GM19035 (cell line): ENCODE results near the gene BCAS3.
"Not testable (repeated sequence)": the region's sequence is repeated elsewhere in the genome, so short reads cannot be mapped to it uniquely, and the experiment has no call there.

Source experiments
- ATAC-seq: cut with Tn5 transposase; IDR thresholded peaks from one replicate; pipeline ENCODE4 v1.9.1; 2021; ENCODE audit not compliant: unreplicated experiment

BCAS3 gene

GRCh38 chr17:60744355-60744966 lies 66.8 kb downstream of the BCAS3 start:
- no peak for ATAC-seq

GRCh38 chr17:60745544-60745943 lies 67.9 kb downstream of the BCAS3 start:
- ATAC-seq: no peak

- ATAC-seq: no peak
Observed at GRCh38 chr17:60747069-60747808, 69.6 kb downstream of the BCAS3 start.

GRCh38 chr17:60748204-60748603 lies 70.6 kb downstream of the BCAS3 start:
- ATAC-seq: no peak

- no peak for ATAC-seq
Observed at GRCh38 chr17:60749050-60749449, 71.4 kb downstream of the BCAS3 start.

GRCh38 chr17:60749708-60750107 lies 72.1 kb downstream of the BCAS3 start:
- no peak for ATAC-seq

- ATAC-seq: no peak
Observed at GRCh38 chr17:60750640-60751039, 73.0 kb downstream of the BCAS3 start.

- no peak for ATAC-seq
Observed at GRCh38 chr17:60751884-60752283, 74.2 kb downstream of the BCAS3 start.

- no peak for ATAC-seq
Observed at GRCh38 chr17:60752873-60753577, 75.4 kb downstream of the BCAS3 start.

- no peak for ATAC-seq
Observed at GRCh38 chr17:60754057-60754604, 76.5 kb downstream of the BCAS3 start.

- ATAC-seq: not testable (repeated sequence)
Observed at GRCh38 chr17:60756798-60757197, 79.1 kb downstream of the BCAS3 start.

- ATAC-seq: no peak
Observed at GRCh38 chr17:60757437-60757836, 79.8 kb downstream of the BCAS3 start.

GRCh38 chr17:60759756-60760155 lies 82.1 kb downstream of the BCAS3 start:
- ATAC-seq: no peak

GRCh38 chr17:60761301-60761700 lies 83.7 kb downstream of the BCAS3 start:
- not testable (repeated sequence) for ATAC-seq

GRCh38 chr17:60766778-60767190 lies 89.1 kb downstream of the BCAS3 start:
- ATAC-seq: no peak

GRCh38 chr17:60767744-60768308 lies 90.2 kb downstream of the BCAS3 start:
- ATAC-seq: no peak

GRCh38 chr17:60769327-60769726 lies 91.7 kb downstream of the BCAS3 start:
- ATAC-seq: no peak

- no peak for ATAC-seq
Observed at GRCh38 chr17:60770946-60771422, 93.3 kb downstream of the BCAS3 start.

GRCh38 chr17:60771621-60772020 lies 94.0 kb downstream of the BCAS3 start:
- ATAC-seq: not testable (repeated sequence)

- no peak for ATAC-seq
Observed at GRCh38 chr17:60773552-60773951, 95.9 kb downstream of the BCAS3 start.

- no peak for ATAC-seq
Observed at GRCh38 chr17:60781880-60782412, 104.3 kb downstream of the BCAS3 start.
